Esophagus mucosa (tissue), 1 donor: ENCODE data around the gene TFEB. TPM values are rescaled to one million over a fixed set of nuclear protein-coding genes. Genes with fewer than 3 reads are reported as not detected.

Experiments used
- ATAC-seq: fragments of 200-7000 bp; cut with Tn5 transposase; one replicate; pipeline ENCODE4 v1.9.1; 2020
- total RNA-seq: library from RNA; stranded (reverse); gene quantifications from one replicate; pipeline ENCODE4 v1.2.4, GENCODE V29; 2023
- donor health status: DM: yes; HTN: yes; CAD: no.

Gene TFEB
- total RNA-seq, 1 donor from 2014 or later: 10.9 TPM

DNA sequence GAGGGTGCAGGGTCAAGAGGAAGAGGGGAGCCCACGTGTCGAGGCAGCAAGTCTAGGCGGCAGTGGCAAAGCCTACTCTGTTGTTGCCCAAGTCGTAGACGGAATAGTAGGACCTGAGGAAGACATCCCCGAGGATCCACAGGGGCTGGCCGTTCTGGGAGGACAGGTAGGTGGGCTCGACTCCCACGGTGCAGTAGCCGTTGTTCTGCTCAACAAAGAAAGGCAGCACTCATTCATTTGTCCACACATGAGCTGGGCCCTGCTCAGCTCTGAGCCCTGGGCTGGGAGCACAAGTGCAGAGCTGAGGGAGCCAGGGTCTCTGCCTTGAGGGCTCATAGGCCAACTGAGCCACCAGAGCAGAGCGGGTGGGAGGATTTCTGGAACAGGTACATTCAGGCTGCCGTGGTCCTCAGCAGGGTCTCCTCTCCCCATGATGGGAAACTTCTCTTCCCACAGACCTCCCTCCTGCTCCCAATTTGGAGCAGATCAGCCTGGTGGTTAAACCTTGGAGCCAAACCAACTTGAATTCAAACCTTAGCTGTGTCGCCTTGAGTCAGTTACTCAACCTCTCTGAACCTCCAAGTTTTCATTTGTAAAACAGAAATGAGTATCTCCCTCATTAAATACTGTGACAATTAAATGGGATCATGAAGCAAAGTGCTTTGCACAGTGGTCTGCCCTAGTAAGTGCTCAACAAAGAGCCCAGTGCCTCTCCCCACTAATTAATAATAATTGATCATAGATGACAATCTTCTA lies 1.6 kb upstream of the TFEB start:
- no peak for ATAC-seq

DNA sequence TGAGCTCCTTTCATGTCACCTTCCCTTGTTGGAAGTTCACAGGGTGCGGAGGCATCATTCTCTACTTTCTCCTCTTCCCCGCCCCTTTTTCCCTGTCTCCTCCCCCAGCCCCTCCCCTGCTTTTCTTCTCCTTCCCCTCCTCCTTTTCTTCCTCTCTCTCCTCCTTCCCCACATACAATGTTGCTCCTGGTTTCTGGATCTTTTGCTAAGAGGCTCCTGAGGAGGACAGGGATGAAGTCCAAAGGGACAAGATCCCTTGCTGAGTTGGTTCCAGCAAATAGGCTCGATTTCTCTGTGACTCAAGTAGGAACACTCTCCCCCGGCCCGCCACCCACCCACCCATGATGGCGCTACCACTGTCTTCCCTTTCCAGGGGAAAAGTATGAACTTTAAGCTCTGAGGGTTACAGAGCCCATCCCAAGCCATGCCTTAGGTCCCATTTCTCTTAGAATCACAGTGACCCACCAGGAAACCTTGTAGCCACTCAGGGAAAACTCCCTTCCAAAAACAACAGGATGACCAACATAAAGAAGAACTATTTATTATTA lies 852 bp upstream of the TFEB start:
- ATAC-seq: no peak

DNA sequence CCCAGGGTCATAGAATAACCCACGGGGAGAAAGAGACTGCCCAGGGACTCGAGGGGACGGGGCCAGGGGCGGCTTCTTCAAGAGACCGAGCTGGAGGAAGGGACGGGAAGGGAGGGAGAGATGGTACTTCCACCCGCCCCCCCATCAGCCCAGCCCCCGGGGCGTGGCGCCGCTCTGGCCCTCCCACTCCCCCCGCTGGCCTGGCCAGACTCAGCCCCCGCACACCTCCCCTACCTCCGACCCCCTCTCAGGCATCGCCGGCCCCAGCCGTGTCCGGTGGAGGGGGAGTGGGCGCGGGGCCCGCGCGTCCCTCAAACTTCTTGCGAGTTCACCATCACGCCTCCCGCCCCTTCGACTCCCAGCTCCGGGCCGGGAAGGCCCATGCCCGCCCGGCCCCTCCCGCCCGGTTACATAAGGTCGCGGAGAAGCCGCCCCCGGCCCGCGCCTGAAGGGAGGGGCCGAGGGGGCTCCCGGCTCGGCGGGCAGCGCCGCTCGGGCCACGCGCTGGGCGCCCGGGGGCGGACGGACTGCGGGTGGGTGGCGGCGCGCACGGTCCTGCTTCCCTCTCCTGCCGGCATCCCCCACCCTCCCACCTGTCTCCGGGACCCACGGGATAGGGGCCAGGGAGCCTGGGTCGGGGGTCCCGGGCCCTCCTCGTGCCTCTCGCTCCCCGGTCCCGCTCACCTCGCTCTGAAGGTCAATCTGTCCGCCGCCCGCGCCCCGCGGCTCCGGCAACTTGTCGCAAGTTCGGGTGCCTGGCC lies 562 bp downstream of the TFEB start:
- peak; percentile 50 for ATAC-seq

DNA sequence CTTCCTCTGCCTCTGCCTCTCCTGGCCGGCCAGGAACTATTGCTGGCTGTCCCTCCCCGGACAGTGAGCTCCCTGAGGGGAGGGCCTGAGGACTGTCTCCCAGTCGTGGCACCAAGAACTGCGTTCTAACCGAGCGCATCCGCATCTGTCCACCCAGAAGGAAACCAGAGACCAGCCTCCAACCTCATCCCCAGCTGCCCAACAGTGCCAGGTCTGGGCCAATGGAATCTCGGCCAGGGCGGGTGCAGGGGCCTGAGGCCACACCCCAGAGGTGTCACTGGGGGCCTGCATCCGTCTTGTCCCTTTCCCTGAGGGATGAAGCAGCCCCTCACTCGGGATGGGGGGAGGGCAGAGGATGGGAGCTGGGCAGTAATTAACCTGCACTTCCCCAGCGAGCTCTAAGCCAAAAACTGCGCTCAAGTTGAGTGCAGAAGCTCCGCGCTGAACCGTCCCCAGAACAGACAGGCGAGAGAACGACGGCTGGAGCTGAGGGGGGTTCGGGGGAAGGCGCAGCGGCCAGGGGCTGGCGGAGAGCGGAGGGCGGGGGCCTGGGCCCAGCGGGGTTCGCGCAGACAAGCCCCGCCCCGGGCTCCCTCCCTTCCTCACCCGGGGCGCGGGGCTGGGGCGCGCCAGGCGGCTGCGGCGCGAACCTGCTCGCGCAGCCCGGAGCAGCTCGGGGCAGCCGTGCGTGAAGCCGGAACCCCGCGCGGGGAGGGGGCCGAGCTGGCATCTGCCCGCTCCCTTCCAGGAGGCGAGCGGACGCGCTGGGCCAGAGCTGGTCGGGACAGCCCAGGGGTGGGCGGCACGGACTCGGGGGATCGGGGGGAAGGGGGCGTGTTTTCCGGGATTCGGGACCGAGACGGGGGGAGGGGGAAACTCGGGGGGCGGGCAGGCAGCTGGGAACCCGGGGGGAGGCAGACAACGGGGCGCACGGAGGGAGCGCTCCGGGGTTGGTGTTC lies 1.4 kb downstream of the TFEB start:
- ATAC-seq: peak; percentile 71

DNA sequence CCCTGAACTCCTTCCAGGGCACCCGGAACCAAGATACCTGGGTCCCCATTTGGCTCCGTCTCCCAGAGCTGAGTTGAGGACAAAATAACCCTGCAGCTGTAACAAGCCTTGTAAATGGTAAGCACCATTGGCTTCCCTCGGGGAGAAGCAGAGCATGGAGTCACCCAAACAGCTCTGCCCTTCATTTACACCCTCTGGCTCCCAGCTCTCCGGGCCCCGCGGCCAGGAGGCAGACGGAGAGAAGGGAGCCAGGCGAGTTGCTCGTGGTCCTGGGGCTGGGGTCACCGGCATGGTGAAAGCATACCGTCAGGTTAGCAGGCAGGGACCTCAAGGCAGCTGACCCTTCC lies 2.1 kb downstream of the TFEB start:
- ATAC-seq: no peak

DNA sequence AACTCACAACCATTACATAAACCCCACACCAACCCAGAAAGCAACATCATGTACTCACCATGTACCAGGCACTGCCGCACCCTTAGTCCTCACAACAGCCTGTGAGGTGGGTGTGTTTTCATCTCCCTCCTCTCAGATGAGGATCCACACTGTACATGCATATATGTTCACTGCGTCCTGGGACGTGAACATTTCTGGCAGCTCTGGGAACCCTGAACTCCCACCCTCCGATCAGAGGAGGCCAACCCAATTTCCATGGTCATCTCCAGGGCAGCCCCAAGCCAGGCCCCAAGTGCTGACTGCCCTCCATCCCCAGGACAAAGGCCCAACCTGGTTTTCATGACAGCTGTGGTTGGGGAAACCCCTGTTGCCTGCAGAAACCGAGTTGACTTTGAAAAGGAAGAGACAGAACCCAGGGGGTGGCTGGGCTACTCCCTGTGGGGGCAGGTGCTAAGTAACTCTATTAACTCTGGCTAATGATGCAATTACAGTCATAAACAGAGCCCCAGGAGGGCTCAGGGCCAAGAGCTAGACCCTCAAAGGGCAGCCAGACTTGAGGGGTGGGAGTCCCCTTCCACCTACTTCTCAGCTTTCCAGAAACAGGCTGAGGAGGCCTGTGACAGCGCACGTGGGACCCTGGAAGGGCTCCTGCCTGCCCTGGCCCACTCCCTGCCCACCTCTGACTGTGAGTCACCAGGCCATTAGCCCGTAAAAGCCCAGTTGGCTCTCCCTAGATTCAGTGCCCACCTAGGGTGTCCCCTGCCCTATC lies 2.6 kb downstream of the TFEB start:
- ATAC-seq: peak; percentile 6

DNA sequence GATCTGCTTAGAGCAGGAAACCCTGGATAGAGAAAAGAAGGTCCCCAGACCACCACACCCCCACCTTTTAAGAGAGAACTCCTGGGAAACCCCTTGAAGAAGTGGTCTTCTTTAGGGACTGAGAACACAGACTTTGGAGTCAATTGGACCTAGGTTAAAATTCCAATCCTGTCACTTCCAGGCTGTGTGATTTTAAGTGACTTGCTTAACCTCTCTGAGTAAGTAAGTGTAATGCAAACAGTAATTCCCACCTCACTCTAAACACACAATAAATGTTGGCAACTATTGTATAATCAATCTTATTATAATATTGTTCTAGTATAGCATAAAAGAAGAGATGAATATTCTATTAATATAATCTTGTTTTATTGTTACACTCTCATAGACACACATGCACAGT lies 3.3 kb downstream of the TFEB start:
- ATAC-seq: no peak

DNA sequence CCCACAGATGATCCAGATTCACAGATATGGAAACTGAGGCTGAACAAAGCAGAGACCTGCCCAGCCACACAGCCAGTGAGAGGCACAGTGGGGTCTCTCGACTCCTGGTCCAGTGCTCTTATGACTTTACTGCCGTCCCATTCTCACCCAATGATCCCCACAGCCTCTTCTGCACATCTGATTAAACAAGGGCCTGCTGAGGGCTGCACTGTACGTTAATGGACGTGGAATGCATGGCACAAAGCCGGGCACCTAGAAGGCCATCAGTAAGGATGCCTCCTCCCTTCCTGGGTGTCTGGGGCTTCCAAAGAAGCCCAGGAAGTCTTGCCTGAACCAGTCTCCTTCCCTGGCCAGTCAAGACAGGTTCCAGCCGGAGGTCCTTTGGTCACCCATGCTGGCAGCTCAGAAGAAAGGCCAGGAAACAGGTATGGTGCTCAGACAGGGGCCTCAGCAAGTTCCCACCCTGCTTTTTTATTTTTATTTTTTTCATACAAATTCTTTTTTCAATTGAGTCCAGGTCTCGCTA lies 3.8 kb downstream of the TFEB start:
- no peak for ATAC-seq

DNA sequence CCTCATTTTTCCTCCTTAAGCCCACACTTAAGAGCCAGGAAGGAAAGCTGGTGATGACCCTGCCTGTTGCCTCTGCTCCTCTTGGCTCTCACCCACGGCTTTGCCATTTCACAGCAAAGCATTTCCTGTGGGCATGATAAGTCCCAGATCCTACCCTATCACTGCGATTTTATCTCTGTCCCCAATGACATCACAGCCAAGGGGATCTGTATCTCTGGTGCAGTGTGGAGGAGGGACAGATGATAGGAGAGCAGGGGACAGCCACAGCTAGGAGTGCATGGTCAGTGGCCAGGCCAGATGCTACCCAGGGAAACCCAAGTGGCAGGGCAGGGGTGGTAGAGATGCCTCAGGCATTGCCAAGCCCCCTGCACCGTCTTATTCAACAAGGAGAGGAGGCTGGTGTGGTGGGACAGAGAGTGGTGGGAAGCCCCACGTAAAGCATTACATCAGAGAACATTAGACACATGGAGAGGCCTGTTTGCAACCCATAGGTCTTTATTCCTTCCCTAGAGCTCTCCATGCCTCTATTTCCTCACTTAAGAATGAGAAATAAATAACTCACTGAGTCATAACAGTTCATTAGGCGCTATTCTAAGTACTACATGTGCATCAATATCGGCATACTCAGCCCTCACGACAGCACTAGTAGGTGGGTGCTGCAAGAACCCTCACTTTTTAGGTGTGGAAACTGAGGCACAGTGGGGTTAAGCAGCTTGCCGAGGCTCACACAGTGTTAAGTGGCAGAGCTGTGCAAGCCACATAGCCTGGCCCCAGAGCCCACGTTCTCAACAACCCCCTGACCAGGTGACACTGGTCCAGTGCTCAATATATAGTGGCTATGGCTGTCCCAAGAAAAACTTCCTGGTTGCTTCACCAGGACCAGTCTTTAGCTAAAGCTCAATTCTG lies 4.6 kb downstream of the TFEB start:
- ATAC-seq: no peak

DNA sequence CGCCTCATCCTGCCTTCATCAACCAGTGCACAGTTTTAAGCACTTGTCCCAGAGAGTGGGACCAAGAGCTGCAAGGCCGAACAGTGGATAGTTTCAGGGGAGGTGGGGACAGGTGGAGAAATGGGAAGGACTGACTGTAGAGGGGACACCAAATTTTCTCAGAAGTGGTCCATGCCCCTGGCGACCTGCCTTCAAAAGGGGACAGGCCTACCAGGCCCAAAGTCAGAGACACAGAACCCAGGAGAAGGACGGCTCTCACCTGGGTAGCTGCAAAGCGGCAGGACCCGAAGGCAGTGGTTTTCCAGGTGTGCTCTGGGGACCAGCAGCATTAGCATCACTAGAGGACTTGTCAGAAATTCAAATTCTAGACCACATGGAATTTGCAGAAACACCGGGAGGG lies 5.8 kb downstream of the TFEB start:
- no peak for ATAC-seq

DNA sequence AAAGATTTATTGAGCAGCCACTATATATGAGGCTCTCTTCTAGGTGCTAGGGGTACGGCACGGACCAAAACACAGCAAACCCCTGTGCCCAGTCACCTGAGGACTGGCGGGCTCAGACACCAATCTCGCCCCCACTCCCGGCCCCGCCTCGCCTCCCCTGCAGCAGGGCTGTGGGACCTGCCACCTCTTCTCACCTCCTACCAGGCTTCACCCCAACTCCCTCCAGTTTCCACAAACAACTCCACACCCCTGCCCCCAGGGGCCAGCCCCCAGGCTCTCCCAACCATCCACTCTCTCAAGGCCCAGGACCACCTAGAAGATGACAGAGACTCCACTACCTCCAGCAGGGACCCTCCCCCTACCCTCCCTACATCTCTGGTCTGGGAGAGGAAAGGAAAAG lies 6.5 kb downstream of the TFEB start:
- no peak for ATAC-seq

DNA sequence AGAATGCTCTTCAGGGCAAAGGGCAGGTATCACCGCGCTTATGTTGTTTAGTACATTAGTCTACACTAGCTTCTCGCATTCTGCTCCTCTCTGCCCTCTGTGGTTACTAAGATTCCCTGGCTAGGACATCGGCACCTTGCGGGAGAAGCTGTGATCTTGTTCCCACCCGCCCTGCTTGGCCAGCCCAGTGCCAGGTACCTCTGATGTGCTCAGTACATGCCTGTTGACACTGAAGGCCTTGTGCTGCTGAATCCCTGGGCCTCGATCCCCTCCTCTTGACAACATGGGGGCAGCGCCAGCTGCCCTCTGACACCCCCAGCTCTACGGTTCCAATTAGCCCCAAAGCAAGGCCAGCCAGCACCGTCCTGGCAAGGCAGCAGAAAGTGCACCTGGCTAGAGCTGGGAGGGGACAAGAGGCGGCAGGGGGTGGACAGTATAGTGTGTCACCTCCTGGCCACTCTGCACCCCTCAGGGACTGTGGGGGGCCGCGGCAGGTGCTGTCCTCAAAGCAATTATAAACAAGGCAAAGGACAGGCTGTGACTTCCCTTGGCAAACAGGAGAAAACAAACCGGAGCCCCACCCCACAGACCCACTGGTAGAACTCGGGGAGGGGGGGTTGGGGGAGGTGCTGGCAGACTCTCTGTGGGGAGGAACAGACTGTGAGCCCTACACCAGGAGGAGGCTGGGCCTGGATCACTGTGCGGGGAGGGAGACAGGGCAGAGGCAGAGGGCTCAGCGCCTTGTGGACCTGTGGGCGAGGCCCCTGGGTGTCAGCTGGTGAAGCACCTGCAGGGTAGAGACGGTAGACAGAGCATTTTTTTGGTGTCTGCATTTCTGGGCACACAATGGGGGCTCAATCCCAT lies 7.1 kb downstream of the TFEB start:
- peak; percentile 9 for ATAC-seq

DNA sequence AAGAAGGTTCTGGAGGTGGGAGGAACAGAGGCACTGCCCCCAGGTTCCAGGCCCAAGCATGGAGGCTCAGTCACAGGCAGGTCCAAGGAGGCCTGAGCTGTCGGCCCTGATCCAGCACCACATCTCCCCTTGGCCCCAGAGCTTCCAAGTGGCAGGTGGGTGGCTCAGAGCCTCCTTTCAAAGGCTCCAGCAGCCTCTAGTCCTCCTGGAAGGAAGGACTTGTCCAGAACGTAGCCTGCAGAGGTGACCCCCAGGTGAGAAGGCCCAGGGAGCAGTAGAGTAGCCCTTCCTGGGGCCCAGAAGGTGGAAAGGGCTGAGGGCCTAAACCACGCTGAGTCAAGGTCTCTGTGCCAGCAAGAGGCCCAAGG lies 7.7 kb downstream of the TFEB start:
- no peak for ATAC-seq

DNA sequence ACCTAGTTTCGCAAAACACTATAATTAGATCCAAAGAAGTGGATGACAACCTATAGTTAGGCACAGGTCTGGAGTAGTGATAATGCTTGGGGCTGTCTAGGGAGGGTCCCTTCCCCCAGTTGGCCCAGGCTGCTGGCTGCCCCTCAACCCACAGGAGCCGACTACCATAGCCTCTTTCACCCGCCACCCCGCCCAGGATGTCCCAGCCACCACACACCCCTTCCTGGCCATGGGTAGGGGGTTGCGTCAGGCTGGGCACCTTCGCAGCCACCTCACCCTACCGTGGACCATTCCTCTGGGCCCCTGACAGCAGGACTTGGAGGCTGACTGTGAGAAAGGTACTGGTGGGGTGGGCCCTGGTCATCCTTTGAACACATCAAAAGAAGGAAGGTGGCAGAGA lies 8.5 kb downstream of the TFEB start:
- no peak for ATAC-seq

DNA sequence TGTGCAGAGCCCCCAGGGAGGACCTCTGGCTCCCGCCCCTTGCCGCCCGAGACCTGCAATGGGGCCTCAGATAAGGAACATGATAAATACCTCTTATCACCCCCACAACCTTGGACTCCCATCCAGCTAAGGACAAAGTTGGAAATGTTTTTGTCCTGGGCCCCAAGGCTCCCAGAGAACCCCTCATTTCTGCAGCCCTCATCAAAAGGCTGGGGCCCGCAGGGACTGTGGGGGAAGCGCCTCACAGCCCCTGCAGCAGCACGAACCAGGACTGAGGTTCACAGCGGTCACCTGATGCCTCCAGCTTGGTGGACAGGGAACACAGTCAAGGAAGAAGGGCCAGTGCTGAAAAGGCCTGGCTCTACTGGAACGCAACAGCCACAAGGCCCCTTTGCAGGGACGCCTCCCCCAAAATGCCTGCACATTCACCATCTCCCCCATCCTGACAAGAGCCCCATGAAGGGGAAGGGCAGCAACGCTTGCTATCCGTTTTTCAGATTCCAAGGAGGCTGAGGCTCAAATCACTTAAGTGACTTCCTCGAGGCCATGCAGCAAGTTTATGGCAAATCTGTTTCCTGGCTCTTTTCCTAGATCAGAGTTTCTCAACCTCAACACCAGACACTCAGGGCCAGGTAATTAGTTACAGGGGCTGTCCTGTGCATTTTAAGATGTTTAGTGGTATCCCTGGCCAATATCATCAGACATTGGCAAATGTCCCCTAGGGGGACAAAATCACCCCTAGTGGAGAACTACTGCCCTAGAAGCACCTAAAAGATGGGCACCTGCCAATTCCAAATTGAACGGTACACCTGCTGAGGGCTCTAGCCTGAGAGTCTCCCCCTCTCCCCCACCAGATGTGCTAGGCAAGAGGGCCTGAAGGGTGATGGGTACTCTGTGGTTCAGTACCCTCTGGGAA lies 10.6 kb downstream of the TFEB start:
- no peak for ATAC-seq

DNA sequence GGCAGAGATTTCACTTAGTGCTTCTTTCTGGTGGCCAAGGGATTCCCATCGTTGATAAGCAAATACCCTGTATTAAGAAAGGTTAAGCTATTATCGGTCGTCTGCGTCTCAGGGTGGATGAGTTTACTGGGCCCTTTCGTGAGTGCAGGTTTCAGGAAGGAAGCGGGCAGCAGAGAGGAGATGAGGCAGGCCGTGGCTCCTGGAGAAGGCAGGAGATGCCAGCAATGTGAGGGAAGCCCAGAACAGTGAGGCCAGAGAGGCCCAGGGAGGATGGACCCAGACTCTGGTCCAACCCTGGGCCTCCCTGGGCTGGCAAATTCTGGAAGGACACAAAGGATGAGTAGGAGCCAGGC lies 11.2 kb downstream of the TFEB start:
- no peak for ATAC-seq

DNA sequence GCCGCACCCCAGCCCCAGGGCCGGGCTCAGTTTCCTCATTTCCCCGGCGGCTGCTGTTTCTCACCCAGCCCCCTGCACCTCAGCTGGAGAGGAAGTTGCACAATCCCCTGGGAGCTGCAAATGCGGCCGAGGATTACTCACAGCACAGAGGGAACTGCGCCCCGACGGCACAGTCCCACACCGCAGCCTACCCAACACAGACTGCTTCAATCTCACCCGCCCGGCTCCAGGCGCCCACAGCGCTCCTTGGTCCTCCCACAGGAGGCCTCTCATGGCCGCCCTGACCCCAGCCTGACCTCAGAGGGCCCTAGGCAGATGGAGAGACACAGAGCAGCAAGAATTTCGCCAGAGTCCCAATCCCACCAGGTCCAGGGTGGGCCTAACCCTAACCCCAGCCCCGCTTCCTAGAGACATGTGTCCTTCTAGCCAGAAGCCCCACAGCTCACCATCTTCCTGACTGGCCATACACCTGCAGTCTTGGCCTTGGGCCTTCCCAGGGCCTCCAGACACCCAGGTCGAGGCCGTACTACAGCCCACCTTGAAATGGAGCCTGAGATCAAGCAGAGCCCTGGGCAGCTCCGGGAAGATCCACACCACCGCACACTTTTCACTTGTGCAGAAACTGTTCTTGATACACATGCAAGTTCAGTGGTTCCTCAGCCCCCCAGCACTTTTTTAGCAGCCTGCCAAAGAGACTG lies 11.7 kb downstream of the TFEB start:
- ATAC-seq: peak; percentile 92

DNA sequence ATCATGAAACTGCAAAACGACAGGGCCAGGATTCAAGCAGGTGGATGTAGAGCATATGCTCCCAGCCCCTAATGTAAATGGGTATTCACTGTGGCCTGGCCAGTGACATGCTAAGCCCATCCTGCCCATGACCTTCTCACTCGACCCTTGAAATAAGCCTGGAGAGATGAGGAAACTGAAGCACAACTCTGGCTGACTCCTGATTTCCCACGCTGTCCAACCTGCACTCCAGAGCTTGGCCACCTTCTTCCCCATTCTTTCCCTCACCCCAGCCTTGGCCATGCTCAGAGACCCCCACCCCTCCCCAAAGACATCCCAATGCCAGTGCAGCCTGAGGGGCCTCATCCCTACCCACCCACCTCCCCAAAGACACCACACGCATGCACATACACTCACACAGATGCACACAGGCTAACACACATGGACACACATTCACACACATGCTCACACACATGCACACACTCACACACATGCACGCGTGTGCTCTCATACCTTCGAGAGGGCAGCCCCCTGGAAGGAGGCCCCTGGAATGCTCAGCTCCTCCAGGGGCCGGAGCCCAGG lies 12.4 kb downstream of the TFEB start:
- no peak for ATAC-seq
